HEK293T (cell line): ENCODE measurements around the gene HLA-DOA.

Source experiments
- BHLHE40 ChIP-seq: fragments of 450-650 bp; IDR thresholded peaks from 2 replicates; pipeline ENCODE4 v1.6.1; 2016; ENCODE audit warnings: mild to moderate bottlenecking, moderate library complexity, borderline replicate concordance
- ELF4 ChIP-seq: fragments of 450-650 bp; IDR thresholded peaks from 2 replicates; pipeline ENCODE4 v1.6.1; 2017; ENCODE audit warnings: antibody characterized with exemption
- FOXM1 ChIP-seq: fragments of 450-650 bp; IDR thresholded peaks from 2 replicates; pipeline ENCODE4 v1.6.1; 2017; ENCODE audit warnings: mild to moderate bottlenecking, borderline replicate concordance
- HDGF ChIP-seq: fragments of 450-650 bp; IDR thresholded peaks from 2 replicates; pipeline ENCODE4 v1.6.1; 2017; ENCODE audit warnings: antibody characterized with exemption, borderline replicate concordance
- NFRKB ChIP-seq: fragments of 450-650 bp; IDR thresholded peaks from 2 replicates; pipeline ENCODE4 v1.6.1; 2016; ENCODE audit warnings: mild to moderate bottlenecking, moderate library complexity
- SP1 ChIP-seq: fragments of 450-650 bp; IDR thresholded peaks from 2 replicates; pipeline ENCODE4 v1.6.1; 2017
- SUZ12 ChIP-seq: fragments of 450-650 bp; IDR thresholded peaks from 2 replicates; pipeline ENCODE4 v1.6.1; 2016; ENCODE audit warnings: mild to moderate bottlenecking
- ZNF384 ChIP-seq: fragments of 450-650 bp; IDR thresholded peaks from 2 replicates; pipeline ENCODE4 v1.6.1; 2016

DNA sequence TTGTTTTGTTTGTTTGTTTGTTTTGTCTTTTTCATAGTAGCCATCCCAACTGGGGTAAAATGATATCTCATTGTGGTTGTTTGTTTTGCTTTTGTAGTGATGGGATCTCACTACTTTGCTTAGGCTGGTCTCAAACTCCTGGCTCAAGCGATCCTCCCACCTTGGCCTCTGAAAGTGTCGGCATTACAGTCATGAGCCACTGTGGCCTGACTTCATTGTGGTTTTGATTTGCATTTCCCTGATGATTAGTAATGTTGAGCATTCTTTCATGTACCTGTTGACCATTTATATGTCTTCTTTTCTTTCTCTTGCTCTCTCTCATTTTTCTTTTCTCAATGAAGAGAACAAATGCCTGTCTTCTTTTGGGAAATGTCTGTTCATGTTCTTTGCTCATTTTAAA is 30.8 kb upstream of the HLA-DOA start:
- TF ChIP-seq SP1 = no peak
- no peak for TF ChIP-seq ELF4
- TF ChIP-seq ZNF384 = no peak
- TF ChIP-seq NFRKB = no peak
- TF ChIP-seq SUZ12 = no peak
- TF ChIP-seq FOXM1 = no peak
- no peak for TF ChIP-seq HDGF
- no peak for TF ChIP-seq BHLHE40
